ENCODE results near the gene MPZL1. TPM values are rescaled to one million over a fixed set of nuclear protein-coding genes. Genes with fewer than 3 reads are reported as not detected.

Gene MPZL1
- total and polyA plus RNA-seq, 7 donors: 5.2 to 22.4 (median 14.1) TPM

DNA sequence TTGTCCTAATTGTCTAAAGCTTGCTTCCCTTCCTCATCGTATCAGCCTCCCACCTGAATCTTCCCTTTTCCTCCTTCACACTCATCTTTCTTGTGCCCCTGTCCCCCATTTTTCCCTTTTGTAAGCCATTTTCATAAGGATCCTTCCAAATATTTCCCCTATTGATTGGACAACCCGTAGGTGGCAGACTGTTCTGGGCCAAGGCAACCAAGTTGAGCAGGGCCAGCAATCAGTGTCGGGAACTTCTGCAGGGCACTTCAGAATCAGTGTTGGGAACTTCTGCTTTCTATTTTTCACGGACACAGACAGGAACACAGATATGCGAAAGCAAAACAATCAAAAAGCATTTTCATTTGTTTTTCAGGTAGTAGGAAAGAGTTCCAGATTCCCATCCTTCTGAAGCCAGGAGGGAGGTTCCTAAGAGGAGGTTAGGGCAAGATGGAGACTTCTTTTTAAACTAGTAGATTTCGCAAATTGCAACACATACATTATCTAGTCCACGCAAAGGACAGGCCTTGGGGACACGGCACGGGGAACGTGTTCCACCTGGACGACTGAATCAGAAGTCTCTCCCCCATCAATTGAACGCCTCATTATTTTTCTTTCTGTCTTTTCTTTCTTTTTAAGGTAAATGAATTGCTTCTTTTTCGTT, 691 bp upstream of the MPZL1 start:
- DNase-seq: peak in 1 of 2 donors; percentile 66
- Histone ChIP-seq H3K36me3 (ENCODE audit: insufficient read depth in 1 of 2, low read depth in 1 of 2) (no peaks in the 10 kb centered on the region), H3K27ac (peak overlapping the region; percentile 85), H3K9me3 (no peaks in the 10 kb centered on the region), H3K27me3 (ENCODE audit: insufficient read depth in 3 of 3, low read length in 2 of 3) (no peaks in the 10 kb centered on the region), H3K4me1 (peaks cover 19% of the 10 kb centered on the region), H3K4me3 (peak overlapping the region; percentile 96)
- 8 to 13% (median 9%) methylated on average over 13 of the region's 13 CpGs for WGBS, 3 donors
- intact Hi-C loops (cut with DNase I): loop anchor here (5.0 kb wide), 3 partner anchors 41 to 361 kb away; no protein-coding TSS in a partner anchor
- TF ChIP-seq, protein P1, sequence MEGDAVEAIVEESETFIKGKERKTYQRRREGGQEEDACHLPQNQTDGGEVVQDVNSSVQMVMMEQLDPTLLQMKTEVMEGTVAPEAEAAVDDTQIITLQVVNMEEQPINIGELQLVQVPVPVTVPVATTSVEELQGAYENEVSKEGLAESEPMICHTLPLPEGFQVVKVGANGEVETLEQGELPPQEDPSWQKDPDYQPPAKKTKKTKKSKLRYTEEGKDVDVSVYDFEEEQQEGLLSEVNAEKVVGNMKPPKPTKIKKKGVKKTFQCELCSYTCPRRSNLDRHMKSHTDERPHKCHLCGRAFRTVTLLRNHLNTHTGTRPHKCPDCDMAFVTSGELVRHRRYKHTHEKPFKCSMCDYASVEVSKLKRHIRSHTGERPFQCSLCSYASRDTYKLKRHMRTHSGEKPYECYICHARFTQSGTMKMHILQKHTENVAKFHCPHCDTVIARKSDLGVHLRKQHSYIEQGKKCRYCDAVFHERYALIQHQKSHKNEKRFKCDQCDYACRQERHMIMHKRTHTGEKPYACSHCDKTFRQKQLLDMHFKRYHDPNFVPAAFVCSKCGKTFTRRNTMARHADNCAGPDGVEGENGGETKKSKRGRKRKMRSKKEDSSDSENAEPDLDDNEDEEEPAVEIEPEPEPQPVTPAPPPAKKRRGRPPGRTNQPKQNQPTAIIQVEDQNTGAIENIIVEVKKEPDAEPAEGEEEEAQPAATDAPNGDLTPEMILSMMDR (IDR thresholded peaks at IDR 0.05): peak; percentile 22
- peak in 3 of 4 donors; percentile 24 to 31 (median 30) for ATAC-seq

DNA sequence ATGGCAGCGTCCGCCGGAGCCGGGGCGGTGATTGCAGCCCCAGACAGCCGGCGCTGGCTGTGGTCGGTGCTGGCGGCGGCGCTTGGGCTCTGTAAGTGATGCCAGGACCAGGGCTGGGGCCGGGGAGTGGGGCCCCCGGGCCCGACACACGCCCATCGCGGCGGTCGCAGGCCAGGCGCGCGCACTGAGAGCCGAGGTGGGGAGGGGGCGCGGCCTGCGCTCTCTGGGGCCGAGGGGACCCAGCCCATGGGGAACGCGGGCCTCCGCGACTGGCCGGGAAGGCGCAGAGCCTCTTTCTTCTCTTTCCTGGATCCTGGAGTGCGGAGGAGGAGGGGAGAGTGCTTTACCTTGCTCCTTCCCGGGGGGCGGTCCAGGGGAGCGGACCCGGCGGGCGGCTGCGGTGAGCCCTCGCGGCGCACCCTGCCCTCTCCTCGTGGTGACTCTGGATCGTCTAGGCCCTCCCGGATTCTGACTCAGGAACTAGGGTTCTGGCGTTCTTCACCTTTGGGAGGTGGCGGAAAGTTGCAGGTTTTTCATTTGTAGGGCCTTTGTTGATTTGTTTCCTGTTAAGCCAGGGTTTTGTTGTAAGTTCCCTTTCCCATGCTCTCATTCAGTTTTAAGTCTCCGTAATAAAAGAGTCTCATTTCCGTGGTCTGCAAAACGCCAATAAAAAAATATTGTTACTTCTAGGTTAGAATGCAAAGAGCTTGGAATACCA, 529 bp downstream of the MPZL1 start:
- ATAC-seq (peak; percentile 67 to 77 (median 70)), DNase-seq (peak; percentile 47 to 65)
- no peaks in the 10 kb centered on the region for H3K9me3 ChIP-seq

DNA sequence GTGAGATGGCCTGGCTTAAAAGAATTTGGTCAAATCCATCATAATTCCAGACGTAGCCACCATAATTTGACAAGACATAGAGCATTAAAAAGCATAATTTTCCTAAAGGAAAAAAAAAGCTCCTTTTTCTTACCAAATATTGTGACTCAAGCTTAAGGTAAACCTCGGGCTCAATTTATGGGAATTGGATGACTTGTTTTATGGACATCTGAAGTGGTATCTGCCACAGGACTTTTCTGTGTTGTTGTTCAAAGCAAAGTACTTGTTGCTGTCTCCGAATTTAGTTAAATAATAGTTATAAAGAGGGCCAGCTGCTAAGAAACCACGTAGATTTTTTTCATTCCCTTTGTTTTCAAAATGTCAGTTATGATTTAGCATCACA, 1.1 kb downstream of the MPZL1 start:
- 16 to 29% (median 20%) methylated on average over 4 of the region's 4 CpGs for WGBS, 3 donors
- Histone ChIP-seq H3K27me3 (ENCODE audit: insufficient read depth in 3 of 3, low read length in 2 of 3) (no peaks in the 10 kb centered on the region), H3K4me1 (peaks cover 32% of the 10 kb centered on the region), H3K4me3 (peak overlapping the region; percentile 96), H3K27ac (peak overlapping the region; percentile 85), H3K9me3 (no peaks in the 10 kb centered on the region), H3K36me3 (ENCODE audit: insufficient read depth in 1 of 2, low read depth in 1 of 2) (no peaks in the 10 kb centered on the region)
- TF ChIP-seq, protein P1 (IDR thresholded peaks at IDR 0.05): no peak
- ATAC-seq (no peak), DNase-seq (no peak)
- intact Hi-C loops (cut with DNase I): loop anchor here (5.0 kb wide), 3 partner anchors 39 to 359 kb away; no protein-coding TSS in a partner anchor

More for the DNA sequence above, 529 bp downstream of the MPZL1 start:
- peak overlapping the region; percentile 85 for H3K27ac ChIP-seq
- 1% methylated on average over 39 to 52 of the region's 52 CpGs for WGBS, 3 donors
- intact Hi-C loops (cut with DNase I): loop anchor here (5.0 kb wide), 3 partner anchors 40 to 360 kb away; no protein-coding TSS in a partner anchor
- H3K4me1 ChIP-seq: peaks cover 31% of the 10 kb centered on the region
- H3K27me3 ChIP-seq (ENCODE audit: insufficient read depth in 3 of 3, low read length in 2 of 3): no peaks in the 10 kb centered on the region
- no peaks in the 10 kb centered on the region for H3K36me3 ChIP-seq (ENCODE audit: insufficient read depth in 1 of 2, low read depth in 1 of 2)
- peak overlapping the region; percentile 96 for H3K4me3 ChIP-seq
- TF ChIP-seq, protein P1 (IDR thresholded peaks at IDR 0.05): no peak

DNA sequence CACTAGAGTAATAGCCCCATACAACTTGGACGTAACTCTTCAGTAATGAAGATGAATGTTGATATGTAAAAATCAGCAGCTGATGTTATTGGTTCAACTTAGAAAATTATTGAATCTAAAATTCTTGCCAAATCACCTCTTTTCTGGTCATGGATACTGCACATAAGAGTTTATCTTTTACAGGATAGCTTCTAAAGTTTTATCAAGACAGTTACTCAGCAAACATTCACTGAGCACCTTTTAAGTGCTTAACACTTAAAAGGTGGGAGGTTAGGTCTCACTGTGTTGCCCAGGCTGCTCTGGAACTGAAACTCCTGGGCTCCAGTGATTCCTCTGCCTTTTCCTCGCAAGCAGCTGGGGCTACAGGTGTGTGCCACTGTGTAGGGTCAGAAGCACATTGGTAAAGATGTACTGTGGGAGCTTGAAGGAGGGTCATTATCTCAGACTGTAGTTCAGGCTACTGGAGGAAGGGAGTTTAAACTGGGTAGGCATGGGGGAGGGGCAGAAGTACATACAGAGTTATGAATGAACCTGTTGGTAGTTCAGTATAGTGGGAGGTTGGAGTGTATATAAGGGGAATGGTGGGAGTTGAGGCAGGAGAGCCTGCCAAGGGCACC, 2.0 kb downstream of the MPZL1 start:
- intact Hi-C loops (cut with DNase I): loop anchor here (5.0 kb wide), 3 partner anchors 38 to 358 kb away; no protein-coding TSS in a partner anchor
- no peaks in the 10 kb centered on the region for H3K9me3 ChIP-seq
- no peaks in the 10 kb centered on the region for H3K27me3 ChIP-seq (ENCODE audit: insufficient read depth in 3 of 3, low read length in 2 of 3)
- TF ChIP-seq, protein P1 (IDR thresholded peaks at IDR 0.05): no peak
- DNase-seq: no peak
- ATAC-seq: no peak
- H3K4me1 ChIP-seq: peaks cover 32% of the 10 kb centered on the region
- no peak overlapping the region for H3K27ac ChIP-seq
- no peaks in the 10 kb centered on the region for H3K36me3 ChIP-seq (ENCODE audit: insufficient read depth in 1 of 2, low read depth in 1 of 2)
- 87 to 90% (median 89%) methylated on average over 2 of the region's 2 CpGs for WGBS, 3 donors
- H3K4me3 ChIP-seq: peak overlapping the region; percentile 96
